ENCODE results near the gene DCAF8. TPM values are rescaled to one million over a fixed set of nuclear protein-coding genes. Genes with fewer than 3 reads are reported as not detected.

DCAF8 gene
- total and polyA plus RNA-seq, 8 donors = 51.1 to 122 (median 86.0) TPM

GRCh38 chr1:160166166-160166868, 96.0 kb downstream of the DCAF8 start:
- WGBS, 2 donors = 71 to 73% methylated on average over 12 of the region's 12 CpGs
- DNase-seq (no peak), FAIRE-seq (no peak), ATAC-seq (no peak)
- no peak for TF ChIP-seq CTCF (IDR thresholded peaks at IDR 0.05)
- no peaks in the 10 kb centered on the region for H3K4me1 ChIP-seq
- no peak overlapping the region for H3K4me3 ChIP-seq
- H3K9me3 ChIP-seq = no peaks in the 10 kb centered on the region
- no peak overlapping the region for H3K27ac ChIP-seq
- no peaks in the 10 kb centered on the region for H3K36me3 ChIP-seq
- H3K27me3 ChIP-seq = no peaks in the 10 kb centered on the region
- intact Hi-C loops (cut with DNase I) = no loop called here

Other genes starting within 250 kb of the DCAF8 start
- 1 to 10 TPM; 4.0 to 7.6 (median 5.2) TPM for gene PIGM, start 230.6 kb downstream of the DCAF8 start, total RNA-seq
- 1 to 10 TPM; 2.7 to 4.2 TPM for gene PIGM, start 230.6 kb downstream of the DCAF8 start, polyA plus RNA-seq
- under 1 TPM in 2 of 6 donors, not detected in 4; 0.08 to 0.09 TPM for gene KCNJ10, start 192.4 kb downstream of the DCAF8 start, total RNA-seq
- under 1 TPM in 1 of 2 donors, not detected in 1; 0.05 TPM for gene KCNJ10, start 192.4 kb downstream of the DCAF8 start, polyA plus RNA-seq
- not detected for gene KCNJ9, start 181.0 kb downstream of the DCAF8 start, total RNA-seq
- under 1 TPM; 0.02 to 0.04 TPM for gene KCNJ9, start 181.0 kb downstream of the DCAF8 start, polyA plus RNA-seq
- gene IGSF8, start 163.9 kb downstream of the DCAF8 start, total RNA-seq = 10 to 100 TPM; 12.9 to 24.5 (median 16.5) TPM
- gene IGSF8, start 163.9 kb downstream of the DCAF8 start, polyA plus RNA-seq = 10 to 100 TPM; 24.7 TPM
- 1 to 10 TPM in 1 of 6 donors, under 1 TPM in 5; 0.34 to 2.7 (median 0.45) TPM for gene ATP1A2, start 146.8 kb downstream of the DCAF8 start, total RNA-seq
- 1 to 10 TPM in 1 of 2 donors, under 1 TPM in 1; 0.89 to 1.6 TPM for gene ATP1A2, start 146.8 kb downstream of the DCAF8 start, polyA plus RNA-seq
- gene ATP1A4, start 110.9 kb downstream of the DCAF8 start, total RNA-seq = not detected
- gene ATP1A4, start 110.9 kb downstream of the DCAF8 start, polyA plus RNA-seq = not detected
- not detected for gene CASQ1, start 72.0 kb downstream of the DCAF8 start, total RNA-seq
- gene CASQ1, start 72.0 kb downstream of the DCAF8 start, polyA plus RNA-seq = under 1 TPM in 1 of 2 donors, not detected in 1; 0.14 TPM
- gene PEA15, start 57.2 kb downstream of the DCAF8 start, total RNA-seq = 10 to 100 TPM; 15.0 to 47.3 (median 23.0) TPM
- 10 to 100 TPM; 37.3 to 52.3 TPM for gene PEA15, start 57.2 kb downstream of the DCAF8 start, polyA plus RNA-seq
- 10 to 100 TPM; 15.0 to 27.9 (median 22.6) TPM for gene PEX19, start 22.6 kb upstream of the DCAF8 start, total RNA-seq
- 10 to 100 TPM in 1 of 2 donors, 1 to 10 TPM in 1; 6.8 to 18.0 TPM for gene PEX19, start 22.6 kb upstream of the DCAF8 start, polyA plus RNA-seq
- 100 to 1,000 TPM in 1 of 6 donors, 10 to 100 TPM in 5; 61.1 to 114 (median 83.4) TPM for gene COPA, start 80.7 kb upstream of the DCAF8 start, total RNA-seq
- 10 to 100 TPM; 34.7 to 50.4 TPM for gene COPA, start 80.7 kb upstream of the DCAF8 start, polyA plus RNA-seq
- 10 to 100 TPM; 47.4 to 64.7 (median 49.6) TPM for gene NCSTN, start 80.8 kb upstream of the DCAF8 start, total RNA-seq
- gene NCSTN, start 80.8 kb upstream of the DCAF8 start, polyA plus RNA-seq = 10 to 100 TPM; 29.7 to 56.4 TPM
- not detected for gene NHLH1, start 104.5 kb upstream of the DCAF8 start, total RNA-seq
- under 1 TPM; 0.11 to 0.14 TPM for gene NHLH1, start 104.5 kb upstream of the DCAF8 start, polyA plus RNA-seq
- 1 to 10 TPM; 2.5 to 9.9 (median 4.4) TPM for gene VANGL2, start 138.0 kb upstream of the DCAF8 start, total RNA-seq
- 1 to 10 TPM; 3.6 to 4.3 TPM for gene VANGL2, start 138.0 kb upstream of the DCAF8 start, polyA plus RNA-seq

Measured in pancreas (tissue), 10 donors.